NCI-H1694 treated with DMSO at 0.1 percent for 48 hours (cell line): ENCODE results near the gene CD244.

Experiments
- DNase-seq: peaks from one replicate; lab custom pipeline; 2025; lab: John Stamatoyannopoulos, UW

Gene CD244

DNA sequence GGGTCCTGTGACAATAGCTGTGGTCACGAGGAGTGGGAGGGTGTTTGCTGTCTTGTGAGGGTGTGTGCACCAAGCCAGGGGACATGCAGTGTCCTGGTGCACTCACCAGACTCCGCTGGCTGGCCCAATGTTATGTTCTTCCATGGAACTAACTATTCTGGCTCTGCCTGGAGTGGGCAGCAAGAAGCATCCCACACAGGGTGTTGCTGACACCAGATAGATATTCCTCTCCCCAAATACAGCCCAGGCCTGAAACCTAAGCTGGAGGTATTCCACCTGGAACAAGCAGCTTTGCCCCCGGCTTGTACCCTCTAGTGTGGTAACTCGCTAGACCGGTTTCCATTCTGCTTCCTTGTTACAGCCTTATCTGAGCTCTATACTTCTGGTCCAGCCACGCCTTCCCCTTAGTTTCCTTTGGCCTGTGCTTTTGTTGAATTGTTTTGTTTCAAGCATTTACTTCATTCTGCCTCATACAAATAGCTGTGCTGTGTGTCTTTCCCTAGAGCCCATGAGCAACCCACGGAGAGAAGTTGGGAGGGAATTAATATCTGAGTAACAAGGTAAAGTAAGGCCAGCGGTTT, 81.4 kb downstream of the CD244 start:
- no peak for DNase-seq

DNA sequence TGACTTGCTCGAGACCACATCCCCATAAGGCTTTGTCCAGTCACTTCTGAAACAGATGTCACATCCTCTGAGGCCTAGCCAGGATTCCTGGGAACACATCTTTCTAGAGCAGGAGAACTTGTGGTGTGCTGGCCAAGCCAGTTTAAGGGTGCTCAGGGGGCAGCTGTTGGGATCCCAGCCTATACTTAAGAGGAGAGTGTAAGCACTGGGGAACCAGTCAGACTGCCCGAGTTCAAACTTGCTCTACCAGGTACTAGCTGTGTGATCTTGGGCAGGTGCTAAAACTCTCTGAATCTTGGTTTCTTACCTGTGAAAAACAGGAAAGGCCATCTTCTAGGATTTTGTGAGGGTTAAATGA, 82.3 kb downstream of the CD244 start:
- no peak for DNase-seq
